DOHH2 (cell line): ENCODE results near the gene CPEB1.
"Not testable (repeated sequence)": the region's sequence is repeated elsewhere in the genome, so short reads cannot be mapped to it uniquely, and the experiment has no call there.

Source experiments
- EZH2phosphoT487 ChIP-seq: fragments of 200-600 bp; sonication (generic); IDR thresholded peaks from 2 replicates; pipeline ENCODE4 v1.6.1; 2017; ENCODE audit warnings: borderline replicate concordance, mild to moderate bottlenecking, antibody characterized with exemption, low read length, moderate library complexity, mixed read lengths
- TF ChIP-seq, protein P1 (sequence below): fragments of 200-600 bp; sonication (generic); IDR thresholded peaks from one replicate; pipeline ENCODE4 v1.5.1; 2014; ENCODE audit warnings: antibody characterized with exemption, mild to moderate bottlenecking, low read depth, low read length; ENCODE audit not compliant: poor library complexity, severe bottlenecking

DNA sequence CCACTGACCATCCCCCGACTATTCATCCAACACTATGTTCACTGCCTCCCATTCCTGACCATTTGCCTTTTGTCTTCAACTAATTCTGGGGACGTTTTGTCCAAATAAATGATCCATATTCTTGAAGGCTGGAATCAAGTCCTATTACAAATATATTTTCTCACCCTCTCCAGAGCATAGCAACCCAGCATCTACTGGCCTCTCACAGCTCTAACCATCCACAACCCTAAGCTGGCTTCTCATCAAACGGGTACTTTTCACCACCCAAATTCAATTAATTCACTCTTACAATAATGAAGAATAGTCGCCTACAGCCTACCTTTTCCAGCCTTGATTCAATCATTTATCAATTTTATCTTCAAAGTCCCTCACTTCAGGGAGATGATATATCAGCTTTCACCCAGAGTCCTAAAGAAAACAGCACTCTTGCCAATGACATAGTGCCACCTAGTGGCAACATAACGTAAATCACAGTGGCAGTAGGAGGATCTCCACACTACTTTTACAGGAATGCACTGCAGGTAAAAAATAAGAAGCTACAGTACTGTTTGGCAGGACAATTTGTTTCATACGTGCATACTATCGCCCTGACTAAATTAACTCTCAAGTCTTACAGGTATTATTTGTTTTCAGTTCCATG is 144.3 kb downstream of the CPEB1 start:
- TF ChIP-seq, protein P1, sequence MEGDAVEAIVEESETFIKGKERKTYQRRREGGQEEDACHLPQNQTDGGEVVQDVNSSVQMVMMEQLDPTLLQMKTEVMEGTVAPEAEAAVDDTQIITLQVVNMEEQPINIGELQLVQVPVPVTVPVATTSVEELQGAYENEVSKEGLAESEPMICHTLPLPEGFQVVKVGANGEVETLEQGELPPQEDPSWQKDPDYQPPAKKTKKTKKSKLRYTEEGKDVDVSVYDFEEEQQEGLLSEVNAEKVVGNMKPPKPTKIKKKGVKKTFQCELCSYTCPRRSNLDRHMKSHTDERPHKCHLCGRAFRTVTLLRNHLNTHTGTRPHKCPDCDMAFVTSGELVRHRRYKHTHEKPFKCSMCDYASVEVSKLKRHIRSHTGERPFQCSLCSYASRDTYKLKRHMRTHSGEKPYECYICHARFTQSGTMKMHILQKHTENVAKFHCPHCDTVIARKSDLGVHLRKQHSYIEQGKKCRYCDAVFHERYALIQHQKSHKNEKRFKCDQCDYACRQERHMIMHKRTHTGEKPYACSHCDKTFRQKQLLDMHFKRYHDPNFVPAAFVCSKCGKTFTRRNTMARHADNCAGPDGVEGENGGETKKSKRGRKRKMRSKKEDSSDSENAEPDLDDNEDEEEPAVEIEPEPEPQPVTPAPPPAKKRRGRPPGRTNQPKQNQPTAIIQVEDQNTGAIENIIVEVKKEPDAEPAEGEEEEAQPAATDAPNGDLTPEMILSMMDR: not testable (repeated sequence)
- not testable (repeated sequence) for TF ChIP-seq EZH2phosphoT487
